Measurements from ENCODE around the gene LAMC3. TPM values are rescaled to one million over a fixed set of nuclear protein-coding genes. Genes with fewer than 3 reads are reported as not detected.
"Not testable (repeated sequence)": the region's sequence is repeated elsewhere in the genome, so short reads cannot be mapped to it uniquely, and the experiment has no call there.

The LAMC3 gene
- total RNA-seq, 1 donor from 2014 or later, result 1.0 TPM

DNA sequence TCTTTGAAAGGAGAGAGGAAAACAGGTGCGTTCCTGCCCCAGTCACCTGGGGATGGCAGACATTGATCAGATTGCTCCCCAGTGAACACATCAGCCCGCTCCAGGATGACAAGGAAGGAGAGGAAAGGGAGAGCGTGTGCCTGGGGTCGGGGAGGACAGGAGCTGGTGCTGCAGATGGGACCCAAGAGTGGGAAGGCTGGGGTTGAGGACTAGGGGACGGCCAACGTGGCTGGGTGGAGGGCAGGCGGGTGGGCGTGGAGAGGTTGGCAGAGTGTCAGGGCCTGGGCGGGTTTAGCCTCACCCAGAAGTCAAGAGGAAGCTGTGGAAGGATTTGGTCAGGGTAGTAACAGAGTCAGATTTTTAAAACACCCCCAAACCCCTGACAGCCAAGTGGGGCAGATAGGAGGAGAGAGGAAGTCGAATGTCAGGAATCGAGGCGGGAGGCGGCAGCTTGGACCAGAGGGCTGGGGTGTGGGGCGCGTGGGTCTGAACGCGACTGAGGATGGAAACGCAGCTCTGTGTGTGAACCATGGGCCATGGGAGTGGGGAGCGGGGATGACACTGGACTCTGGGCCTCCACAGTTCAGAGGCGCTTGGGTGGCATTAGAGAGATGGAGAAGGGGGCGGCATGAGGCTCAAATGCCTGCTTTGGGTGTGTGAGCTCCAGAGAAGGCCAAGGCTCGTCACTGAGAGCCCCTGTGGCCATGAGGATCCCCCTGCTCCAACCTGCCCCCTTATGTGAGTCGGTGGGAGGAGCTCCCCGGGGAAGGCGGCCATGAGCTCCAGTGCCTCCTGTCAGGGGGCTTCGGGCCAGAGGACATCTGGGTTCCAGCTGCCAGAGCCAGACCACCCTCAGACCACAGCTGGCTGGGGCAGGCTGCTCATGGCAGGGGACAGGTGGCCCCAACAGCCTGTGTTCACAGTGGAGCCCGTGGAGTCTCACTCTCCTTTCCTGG, 24.6 kb downstream of the LAMC3 start:
- peaks cover 17% of the 10 kb centered on the region for H3K4me1 Mint-ChIP-seq (ENCODE audit: unreplicated experiment)
- no peaks in the 10 kb centered on the region for H3K36me3 Mint-ChIP-seq (ENCODE audit: unreplicated experiment)
- TF ChIP-seq, protein P1, sequence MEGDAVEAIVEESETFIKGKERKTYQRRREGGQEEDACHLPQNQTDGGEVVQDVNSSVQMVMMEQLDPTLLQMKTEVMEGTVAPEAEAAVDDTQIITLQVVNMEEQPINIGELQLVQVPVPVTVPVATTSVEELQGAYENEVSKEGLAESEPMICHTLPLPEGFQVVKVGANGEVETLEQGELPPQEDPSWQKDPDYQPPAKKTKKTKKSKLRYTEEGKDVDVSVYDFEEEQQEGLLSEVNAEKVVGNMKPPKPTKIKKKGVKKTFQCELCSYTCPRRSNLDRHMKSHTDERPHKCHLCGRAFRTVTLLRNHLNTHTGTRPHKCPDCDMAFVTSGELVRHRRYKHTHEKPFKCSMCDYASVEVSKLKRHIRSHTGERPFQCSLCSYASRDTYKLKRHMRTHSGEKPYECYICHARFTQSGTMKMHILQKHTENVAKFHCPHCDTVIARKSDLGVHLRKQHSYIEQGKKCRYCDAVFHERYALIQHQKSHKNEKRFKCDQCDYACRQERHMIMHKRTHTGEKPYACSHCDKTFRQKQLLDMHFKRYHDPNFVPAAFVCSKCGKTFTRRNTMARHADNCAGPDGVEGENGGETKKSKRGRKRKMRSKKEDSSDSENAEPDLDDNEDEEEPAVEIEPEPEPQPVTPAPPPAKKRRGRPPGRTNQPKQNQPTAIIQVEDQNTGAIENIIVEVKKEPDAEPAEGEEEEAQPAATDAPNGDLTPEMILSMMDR (IDR thresholded peaks at IDR 0.05), result no peak
- no peak for DNase-seq (ENCODE audit: extremely low spot score, unreplicated experiment)
- H3K9me3 Mint-ChIP-seq (ENCODE audit: unreplicated experiment), result no peaks in the 10 kb centered on the region
- no peak overlapping the region for H3K27ac Mint-ChIP-seq (ENCODE audit: unreplicated experiment)
- peaks cover 16% of the 10 kb centered on the region for H3K27me3 Mint-ChIP-seq (ENCODE audit: unreplicated experiment)
- no peak overlapping the region for H3K4me3 Mint-ChIP-seq (ENCODE audit: unreplicated experiment)

- TF ChIP-seq, protein P1 (IDR thresholded peaks at IDR 0.05), result no peak
- H3K27me3 Mint-ChIP-seq (ENCODE audit: unreplicated experiment), result peaks cover 13% of the 10 kb centered on the region
- H3K27ac Mint-ChIP-seq (ENCODE audit: unreplicated experiment), result no peak overlapping the region
- peaks cover 19% of the 10 kb centered on the region for H3K4me1 Mint-ChIP-seq (ENCODE audit: unreplicated experiment)
- no peaks in the 10 kb centered on the region for H3K9me3 Mint-ChIP-seq (ENCODE audit: unreplicated experiment)
- H3K36me3 Mint-ChIP-seq (ENCODE audit: unreplicated experiment), result no peaks in the 10 kb centered on the region
- no peak for DNase-seq (ENCODE audit: extremely low spot score, unreplicated experiment)
- H3K4me3 Mint-ChIP-seq (ENCODE audit: unreplicated experiment), result no peak overlapping the region
These were observed 25.3 kb downstream of the LAMC3 start for GRCh38 chr9:131034268-131034667.

- H3K36me3 Mint-ChIP-seq (ENCODE audit: unreplicated experiment); DNase-seq (ENCODE audit: extremely low spot score, unreplicated experiment); H3K9me3 Mint-ChIP-seq (ENCODE audit: unreplicated experiment); H3K27ac Mint-ChIP-seq (ENCODE audit: unreplicated experiment); H3K4me3 Mint-ChIP-seq (ENCODE audit: unreplicated experiment): not testable (repeated sequence)
- Mint-ChIP-seq H3K27me3 (ENCODE audit: unreplicated experiment) (peaks cover 13% of the 10 kb centered on the region), H3K4me1 (ENCODE audit: unreplicated experiment) (peaks cover 19% of the 10 kb centered on the region)
These were observed 25.8 kb downstream of the LAMC3 start for GRCh38 chr9:131034749-131035148.

DNA sequence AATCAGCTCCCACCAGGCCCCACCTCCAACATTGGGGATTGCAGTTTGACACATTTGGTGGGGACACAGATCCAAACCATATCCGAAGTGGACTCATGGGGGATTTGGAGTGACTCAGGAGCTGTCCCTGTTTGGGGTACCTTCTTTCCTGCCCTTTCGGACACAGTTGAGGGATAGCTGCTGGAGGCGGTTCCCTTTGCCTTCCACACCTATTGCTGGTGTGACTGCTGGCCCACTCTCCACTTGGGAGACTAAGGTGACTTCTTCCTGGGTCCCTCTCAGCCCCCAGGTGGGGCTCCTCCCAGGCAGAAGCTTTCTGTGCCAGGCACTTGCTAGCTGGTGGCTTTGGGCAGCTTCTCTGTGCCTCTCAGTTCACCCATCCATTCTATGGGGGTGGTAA, 26.6 kb downstream of the LAMC3 start:
- Mint-ChIP-seq H3K9me3 (ENCODE audit: unreplicated experiment) (no peaks in the 10 kb centered on the region), H3K27ac (ENCODE audit: unreplicated experiment) (no peak overlapping the region), H3K27me3 (ENCODE audit: unreplicated experiment) (peaks cover 13% of the 10 kb centered on the region), H3K4me1 (ENCODE audit: unreplicated experiment) (peaks cover 19% of the 10 kb centered on the region), H3K36me3 (ENCODE audit: unreplicated experiment) (no peaks in the 10 kb centered on the region), H3K4me3 (ENCODE audit: unreplicated experiment) (no peak overlapping the region)
- TF ChIP-seq, protein P1 (IDR thresholded peaks at IDR 0.05), result no peak
- DNase-seq (ENCODE audit: extremely low spot score, unreplicated experiment), result no peak

DNA sequence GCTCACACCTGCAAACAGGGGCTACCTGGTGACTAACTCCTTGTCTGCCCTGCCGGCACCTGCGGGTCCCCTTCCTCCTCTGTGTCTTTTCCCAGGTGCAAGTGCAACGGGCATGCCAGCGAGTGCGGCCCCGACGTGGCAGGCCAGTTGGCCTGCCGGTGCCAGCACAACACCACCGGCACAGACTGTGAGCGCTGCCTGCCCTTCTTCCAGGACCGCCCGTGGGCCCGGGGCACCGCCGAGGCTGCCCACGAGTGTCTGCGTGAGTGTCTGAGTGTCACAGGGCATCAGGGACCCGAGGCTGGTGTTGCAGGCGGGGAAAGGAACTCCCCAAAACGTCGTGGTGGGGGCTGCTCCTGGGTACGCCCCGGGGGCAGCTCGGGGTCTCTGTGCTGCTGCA, 27.1 kb downstream of the LAMC3 start:
- no peak for DNase-seq (ENCODE audit: extremely low spot score, unreplicated experiment)
- no peak overlapping the region for H3K27ac Mint-ChIP-seq (ENCODE audit: unreplicated experiment)
- H3K4me3 Mint-ChIP-seq (ENCODE audit: unreplicated experiment), result no peak overlapping the region
- peaks cover 19% of the 10 kb centered on the region for H3K4me1 Mint-ChIP-seq (ENCODE audit: unreplicated experiment)
- H3K36me3 Mint-ChIP-seq (ENCODE audit: unreplicated experiment), result no peaks in the 10 kb centered on the region
- H3K27me3 Mint-ChIP-seq (ENCODE audit: unreplicated experiment), result peaks cover 11% of the 10 kb centered on the region
- TF ChIP-seq, protein P1 (IDR thresholded peaks at IDR 0.05), result no peak
- H3K9me3 Mint-ChIP-seq (ENCODE audit: unreplicated experiment), result no peaks in the 10 kb centered on the region
